Testis (tissue), 2 donors: Measurements from ENCODE around the gene RENBP.

ENCODE experiments used
- POLR2A ChIP-seq: fragments of 450-650 bp; IDR thresholded peaks from one replicate; pipeline ENCODE4 v1.6.1; 2017; ENCODE audit warnings: antibody characterized with exemption, mild to moderate bottlenecking, moderate library complexity
- TF ChIP-seq, protein P1 (sequence below), 3 experiments: fragments of 450-650 bp in 2 of 3; fragments of 200-600 bp in 1 of 3; sonication (generic) in 1 of 3; IDR thresholded peaks; one replicate each; pipeline ENCODE4 v1.5.1; 2016 to 2019; ENCODE audit warnings: antibody characterized with exemption in 3 of 3, mild to moderate bottlenecking in 2 of 3, moderate library complexity in 1 of 3

GRCh38 chrX:153945956-153946943 lies 1.8 kb upstream of the RENBP start:
- TF ChIP-seq, protein P1, sequence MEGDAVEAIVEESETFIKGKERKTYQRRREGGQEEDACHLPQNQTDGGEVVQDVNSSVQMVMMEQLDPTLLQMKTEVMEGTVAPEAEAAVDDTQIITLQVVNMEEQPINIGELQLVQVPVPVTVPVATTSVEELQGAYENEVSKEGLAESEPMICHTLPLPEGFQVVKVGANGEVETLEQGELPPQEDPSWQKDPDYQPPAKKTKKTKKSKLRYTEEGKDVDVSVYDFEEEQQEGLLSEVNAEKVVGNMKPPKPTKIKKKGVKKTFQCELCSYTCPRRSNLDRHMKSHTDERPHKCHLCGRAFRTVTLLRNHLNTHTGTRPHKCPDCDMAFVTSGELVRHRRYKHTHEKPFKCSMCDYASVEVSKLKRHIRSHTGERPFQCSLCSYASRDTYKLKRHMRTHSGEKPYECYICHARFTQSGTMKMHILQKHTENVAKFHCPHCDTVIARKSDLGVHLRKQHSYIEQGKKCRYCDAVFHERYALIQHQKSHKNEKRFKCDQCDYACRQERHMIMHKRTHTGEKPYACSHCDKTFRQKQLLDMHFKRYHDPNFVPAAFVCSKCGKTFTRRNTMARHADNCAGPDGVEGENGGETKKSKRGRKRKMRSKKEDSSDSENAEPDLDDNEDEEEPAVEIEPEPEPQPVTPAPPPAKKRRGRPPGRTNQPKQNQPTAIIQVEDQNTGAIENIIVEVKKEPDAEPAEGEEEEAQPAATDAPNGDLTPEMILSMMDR (IDR thresholded peaks at IDR 0.05) = no peak
- TF ChIP-seq POLR2A = no peak
